ENCODE data around the gene GJD3.

Gene GJD3

GRCh38 chr17:40354221-40355122 is 10.1 kb downstream of the GJD3 start:
- no peak for DNase-seq (ENCODE audit: extremely low read depth in 1 of 2, low read depth in 1 of 2)

- no peak for DNase-seq (ENCODE audit: extremely low read depth in 1 of 2, low read depth in 1 of 2)
Observed at GRCh38 chr17:40352779-40353394, 11.7 kb downstream of the GJD3 start.

GRCh38 chr17:40352237-40352778 is 12.2 kb downstream of the GJD3 start:
- DNase-seq (ENCODE audit: extremely low read depth in 1 of 2, low read depth in 1 of 2) = no peak

GRCh38 chr17:40351359-40352236 is 12.9 kb downstream of the GJD3 start:
- no peak for DNase-seq (ENCODE audit: extremely low read depth in 1 of 2, low read depth in 1 of 2)

GRCh38 chr17:40350689-40351358 is 13.7 kb downstream of the GJD3 start:
- no peak for DNase-seq (ENCODE audit: extremely low read depth in 1 of 2, low read depth in 1 of 2)

GRCh38 chr17:40349895-40350688 is 14.4 kb downstream of the GJD3 start:
- no peak for DNase-seq (ENCODE audit: extremely low read depth in 1 of 2, low read depth in 1 of 2)

- no peak for DNase-seq (ENCODE audit: extremely low read depth in 1 of 2, low read depth in 1 of 2)
Observed at GRCh38 chr17:40349477-40349894, 15.1 kb downstream of the GJD3 start.

GRCh38 chr17:40348562-40349476 is 15.7 kb downstream of the GJD3 start:
- DNase-seq (ENCODE audit: extremely low read depth in 1 of 2, low read depth in 1 of 2) = no peak

- no peak for DNase-seq (ENCODE audit: extremely low read depth in 1 of 2, low read depth in 1 of 2)
Observed at GRCh38 chr17:40348136-40348504, 16.4 kb downstream of the GJD3 start.

GRCh38 chr17:40347319-40348135 is 17.0 kb downstream of the GJD3 start:
- DNase-seq (ENCODE audit: extremely low read depth in 1 of 2, low read depth in 1 of 2) = no peak

- DNase-seq (ENCODE audit: extremely low read depth in 1 of 2, low read depth in 1 of 2) = no peak
Observed at GRCh38 chr17:40346765-40347158, 17.8 kb downstream of the GJD3 start.

- DNase-seq (ENCODE audit: extremely low read depth in 1 of 2, low read depth in 1 of 2) = no peak
Observed at GRCh38 chr17:40345994-40346764, 18.4 kb downstream of the GJD3 start.

GRCh38 chr17:40345161-40345993 is 19.2 kb downstream of the GJD3 start:
- DNase-seq (ENCODE audit: extremely low read depth in 1 of 2, low read depth in 1 of 2) = no peak

- DNase-seq (ENCODE audit: extremely low read depth in 1 of 2, low read depth in 1 of 2) = no peak
Observed at GRCh38 chr17:40344421-40345160, 19.9 kb downstream of the GJD3 start.

Measured in activated CD8-positive, alpha-beta memory T cell treated with anti-CD3 and anti-CD28 coated beads for 1 hour (primary cell).